ENCODE measurements around the gene SUPT3H.

GRCh38 chr6:44980841-44981240, 396.9 kb downstream of the SUPT3H start:
- no peak for TF ChIP-seq POLR2AphosphoS5 (IDR thresholded peaks at IDR 0.05)
- TF ChIP-seq, protein P1, sequence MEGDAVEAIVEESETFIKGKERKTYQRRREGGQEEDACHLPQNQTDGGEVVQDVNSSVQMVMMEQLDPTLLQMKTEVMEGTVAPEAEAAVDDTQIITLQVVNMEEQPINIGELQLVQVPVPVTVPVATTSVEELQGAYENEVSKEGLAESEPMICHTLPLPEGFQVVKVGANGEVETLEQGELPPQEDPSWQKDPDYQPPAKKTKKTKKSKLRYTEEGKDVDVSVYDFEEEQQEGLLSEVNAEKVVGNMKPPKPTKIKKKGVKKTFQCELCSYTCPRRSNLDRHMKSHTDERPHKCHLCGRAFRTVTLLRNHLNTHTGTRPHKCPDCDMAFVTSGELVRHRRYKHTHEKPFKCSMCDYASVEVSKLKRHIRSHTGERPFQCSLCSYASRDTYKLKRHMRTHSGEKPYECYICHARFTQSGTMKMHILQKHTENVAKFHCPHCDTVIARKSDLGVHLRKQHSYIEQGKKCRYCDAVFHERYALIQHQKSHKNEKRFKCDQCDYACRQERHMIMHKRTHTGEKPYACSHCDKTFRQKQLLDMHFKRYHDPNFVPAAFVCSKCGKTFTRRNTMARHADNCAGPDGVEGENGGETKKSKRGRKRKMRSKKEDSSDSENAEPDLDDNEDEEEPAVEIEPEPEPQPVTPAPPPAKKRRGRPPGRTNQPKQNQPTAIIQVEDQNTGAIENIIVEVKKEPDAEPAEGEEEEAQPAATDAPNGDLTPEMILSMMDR (IDR thresholded peaks at IDR 0.05) = no peak

All from breast epithelium (tissue), 3 donors.